HepG2 (cell line): ENCODE results near the gene DMPK. TPM values are rescaled to one million over a fixed set of nuclear protein-coding genes. Genes with fewer than 3 reads are reported as not detected.

Experiments
- BRD4 ChIP-seq: sonication (generic); formaldehyde crosslinking; IDR thresholded peaks from 2 replicates; pipeline ENCODE4 v1.4.0; 2020; ENCODE audit warnings: missing genetic modification reagents
- ONECUT2 ChIP-seq: sonication (generic); formaldehyde crosslinking; IDR thresholded peaks from 2 replicates; pipeline ENCODE4 v1.4.0; 2020; ENCODE audit warnings: missing genetic modification reagents
- PBX3 ChIP-seq: sonication (generic); formaldehyde crosslinking; IDR thresholded peaks from 2 replicates; pipeline ENCODE4 v1.8.1; 2023; ENCODE audit warnings: missing genetic modification reagents, inconsistent platforms, borderline replicate concordance
- PHF5A ChIP-seq: IDR thresholded peaks from one replicate; pipeline ENCODE4 v1.6.1; 2018; ENCODE audit warnings: low read depth, missing genetic modification reagents; ENCODE audit not compliant: unreplicated experiment
- PLSCR1 ChIP-seq: sonication (generic); formaldehyde crosslinking; IDR thresholded peaks from 2 replicates; pipeline ENCODE4 v1.5.0; 2020; ENCODE audit warnings: missing genetic modification reagents, mild to moderate bottlenecking, borderline replicate concordance
- SKI ChIP-seq: fragments of 450-650 bp; IDR thresholded peaks from one replicate; pipeline ENCODE4 v1.6.1; 2018; ENCODE audit warnings: mild to moderate bottlenecking; ENCODE audit not compliant: partially characterized antibody
- STAT6 ChIP-seq: sonication (generic); formaldehyde crosslinking; IDR thresholded peaks from 2 replicates; pipeline ENCODE4 v1.4.0; 2020; ENCODE audit warnings: missing genetic modification reagents, mild to moderate bottlenecking, borderline replicate concordance
- TBX2 ChIP-seq: sonication (generic); formaldehyde crosslinking; IDR thresholded peaks from 2 replicates; pipeline ENCODE4 v1.5.0; 2020; ENCODE audit warnings: missing genetic modification reagents, mild to moderate bottlenecking, borderline replicate concordance
- ZBTB7A ChIP-seq: sonication (generic); formaldehyde crosslinking; IDR thresholded peaks from 2 replicates; pipeline ENCODE4 v1.8.0; 2022; ENCODE audit warnings: mild to moderate bottlenecking, missing genetic modification reagents
- ZMYM4 ChIP-seq: sonication (generic); formaldehyde crosslinking; IDR thresholded peaks from 2 replicates; pipeline ENCODE4 v1.8.1; 2023; ENCODE audit warnings: mild to moderate bottlenecking, missing genetic modification reagents
- polyA plus RNA-seq, 8 experiments: library from polyadenylated mRNA; depleted of rRNA in 3 of 8; stranded (reverse) in 7 of 8; unstranded in 1 of 8; fragments of >200 nt; fragmentation: Illumina TruSeq in 4 of 8; extraction: Trizol in 4 of 8; gene quantifications; 2 replicates each; pipeline versions ENCODE4 v1.2.1 to v1.2.3, GENCODE V29; 2011 to 2016; ENCODE audit warnings: low read depth in 4 of 8, missing spikeins in 1 of 8, mixed read lengths in 1 of 8; ENCODE audit not compliant: insufficient read depth in 1 of 8
- total RNA-seq, 5 experiments: library from RNA; depleted of rRNA; stranded (reverse); fragments of >200 nt; fragmentation: Illumina TruSeq; extraction: Trizol; gene quantifications; 2 replicates each; pipeline ENCODE4 v1.2.3, GENCODE V29; 2016; ENCODE audit warnings: low read depth in 1 of 5
- TF ChIP-seq, protein P1 (sequence below): sonication (generic); formaldehyde crosslinking; IDR thresholded peaks from 2 replicates; pipeline ENCODE4 v1.4.0; 2020; ENCODE audit warnings: low read depth, missing genetic modification reagents
- TF ChIP-seq, protein P2 (sequence below): sonication (generic); formaldehyde crosslinking; IDR thresholded peaks from 2 replicates; pipeline ENCODE4 v1.4.0; 2020; ENCODE audit warnings: missing genetic modification reagents

Gene DMPK
- total and polyA plus RNA-seq, 2 of the 13 experiments (the other 11 are each of a cell fraction or from before 2014, with no cell fraction given) = 5.3 to 8.8 TPM

DNA sequence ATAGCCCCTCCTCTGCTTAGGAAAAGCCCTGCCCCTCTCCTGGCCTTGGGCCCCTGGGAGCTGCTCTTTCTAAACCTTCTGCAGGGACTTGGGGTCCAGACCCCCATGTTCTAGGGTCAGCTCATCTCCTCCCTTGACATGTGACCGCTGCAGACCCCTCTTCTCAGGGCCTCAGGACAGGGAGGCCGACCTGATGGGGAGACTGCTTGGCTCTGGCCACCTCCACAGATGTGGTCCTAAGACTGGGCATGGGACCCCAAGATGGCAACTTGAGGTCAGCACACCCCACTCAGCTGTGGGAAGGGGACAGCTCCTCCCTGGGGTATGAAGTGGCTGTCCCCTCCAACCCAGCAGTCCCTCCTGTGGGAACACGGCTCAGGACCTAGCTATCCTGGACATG, 9.4 kb downstream of the DMPK start (continued):
- TF ChIP-seq, protein P1, sequence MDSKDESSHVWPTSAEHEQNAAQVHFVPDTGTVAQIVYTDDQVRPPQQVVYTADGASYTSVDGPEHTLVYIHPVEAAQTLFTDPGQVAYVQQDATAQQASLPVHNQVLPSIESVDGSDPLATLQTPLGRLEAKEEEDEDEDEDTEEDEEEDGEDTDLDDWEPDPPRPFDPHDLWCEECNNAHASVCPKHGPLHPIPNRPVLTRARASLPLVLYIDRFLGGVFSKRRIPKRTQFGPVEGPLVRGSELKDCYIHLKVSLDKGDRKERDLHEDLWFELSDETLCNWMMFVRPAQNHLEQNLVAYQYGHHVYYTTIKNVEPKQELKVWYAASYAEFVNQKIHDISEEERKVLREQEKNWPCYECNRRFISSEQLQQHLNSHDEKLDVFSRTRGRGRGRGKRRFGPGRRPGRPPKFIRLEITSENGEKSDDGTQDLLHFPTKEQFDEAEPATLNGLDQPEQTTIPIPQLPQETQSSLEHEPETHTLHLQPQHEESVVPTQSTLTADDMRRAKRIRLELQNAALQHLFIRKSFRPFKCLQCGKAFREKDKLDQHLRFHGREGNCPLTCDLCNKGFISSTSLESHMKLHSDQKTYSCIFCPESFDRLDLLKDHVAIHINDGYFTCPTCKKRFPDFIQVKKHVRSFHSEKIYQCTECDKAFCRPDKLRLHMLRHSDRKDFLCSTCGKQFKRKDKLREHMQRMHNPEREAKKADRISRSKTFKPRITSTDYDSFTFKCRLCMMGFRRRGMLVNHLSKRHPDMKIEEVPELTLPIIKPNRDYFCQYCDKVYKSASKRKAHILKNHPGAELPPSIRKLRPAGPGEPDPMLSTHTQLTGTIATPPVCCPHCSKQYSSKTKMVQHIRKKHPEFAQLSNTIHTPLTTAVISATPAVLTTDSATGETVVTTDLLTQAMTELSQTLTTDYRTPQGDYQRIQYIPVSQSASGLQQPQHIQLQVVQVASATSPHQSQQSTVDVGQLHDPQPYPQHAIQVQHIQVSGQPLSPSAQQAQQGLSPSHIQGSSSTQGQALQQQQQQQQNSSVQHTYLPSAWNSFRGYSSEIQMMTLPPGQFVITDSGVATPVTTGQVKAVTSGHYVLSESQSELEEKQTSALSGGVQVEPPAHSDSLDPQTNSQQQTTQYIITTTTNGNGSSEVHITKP (CRISPR knock-in tag) = no peak
- TF ChIP-seq STAT6 (CRISPR knock-in tag) (no peak), PHF5A (CRISPR knock-in tag) (no peak), ZMYM4 (no peak), PLSCR1 (CRISPR knock-in tag) (no peak), ZBTB7A (CRISPR knock-in tag) (no peak), PBX3 (CRISPR knock-in tag) (no peak), TBX2 (CRISPR knock-in tag) (no peak), SKI (no peak), ONECUT2 (CRISPR knock-in tag) (no peak), BRD4 (CRISPR knock-in tag) (no peak)
- TF ChIP-seq, protein P2, sequence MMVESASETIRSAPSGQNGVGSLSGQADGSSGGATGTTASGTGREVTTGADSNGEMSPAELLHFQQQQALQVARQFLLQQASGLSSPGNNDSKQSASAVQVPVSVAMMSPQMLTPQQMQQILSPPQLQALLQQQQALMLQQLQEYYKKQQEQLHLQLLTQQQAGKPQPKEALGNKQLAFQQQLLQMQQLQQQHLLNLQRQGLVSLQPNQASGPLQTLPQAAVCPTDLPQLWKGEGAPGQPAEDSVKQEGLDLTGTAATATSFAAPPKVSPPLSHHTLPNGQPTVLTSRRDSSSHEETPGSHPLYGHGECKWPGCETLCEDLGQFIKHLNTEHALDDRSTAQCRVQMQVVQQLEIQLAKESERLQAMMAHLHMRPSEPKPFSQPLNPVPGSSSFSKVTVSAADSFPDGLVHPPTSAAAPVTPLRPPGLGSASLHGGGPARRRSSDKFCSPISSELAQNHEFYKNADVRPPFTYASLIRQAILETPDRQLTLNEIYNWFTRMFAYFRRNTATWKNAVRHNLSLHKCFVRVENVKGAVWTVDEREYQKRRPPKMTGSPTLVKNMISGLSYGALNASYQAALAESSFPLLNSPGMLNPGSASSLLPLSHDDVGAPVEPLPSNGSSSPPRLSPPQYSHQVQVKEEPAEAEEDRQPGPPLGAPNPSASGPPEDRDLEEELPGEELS (CRISPR knock-in tag) = no peak
- TF ChIP-seq, all 625 proteins: peak for 0
